ENCODE measurements around the gene EFEMP1. TPM values are rescaled to one million over a fixed set of nuclear protein-coding genes. Genes with fewer than 3 reads are reported as not detected.

EFEMP1 gene
- total and polyA plus RNA-seq, 9 of the 15 experiments (the other 6 are each of a cell fraction or from before 2014, with no cell fraction given), result 0.05 to 6.2 (median 0.22) TPM

DNA sequence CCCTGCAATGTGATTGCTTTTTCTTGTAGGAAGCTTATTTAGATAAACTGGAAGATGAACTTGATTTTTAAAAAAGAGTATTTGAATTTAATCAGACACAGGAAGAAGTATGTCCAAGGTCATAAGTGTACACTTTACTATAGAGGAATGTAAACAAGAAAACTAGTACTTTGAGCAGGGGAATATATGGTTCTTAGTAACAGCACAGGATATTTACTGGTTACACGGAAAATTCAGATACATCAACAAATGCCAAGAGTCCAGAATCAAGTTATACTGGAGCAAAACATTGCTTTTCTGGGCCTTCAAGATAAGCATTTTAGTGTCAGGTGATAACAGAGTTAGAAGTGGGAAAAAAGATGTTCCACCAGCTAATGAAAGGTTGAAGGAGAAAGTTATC, 75.5 kb downstream of the EFEMP1 start:
- Histone ChIP-seq H3K9ac (ENCODE audit: insufficient read depth in 1 of 2, low read depth in 2 of 2, low read length in 2 of 2) (no peak overlapping the region), H3K4me3 (no peak overlapping the region), H3K27me3 (ENCODE audit: control insufficient read depth in 2 of 2, insufficient read depth in 2 of 2, low read length in 2 of 2) (no peaks in the 10 kb centered on the region), H2AFZ (ENCODE audit: low read depth, low read length) (no peak overlapping the region), H3K36me3 (ENCODE audit: control insufficient read depth, insufficient read depth, low read length) (no peaks in the 10 kb centered on the region), H3K9me1 (ENCODE audit: control insufficient read depth, insufficient read depth, low read length) (no peaks in the 10 kb centered on the region), H4K20me1 (replicated peaks; ENCODE audit: control insufficient read depth, insufficient read depth, low read length) (no peaks in the 10 kb centered on the region), H3K4me1 (replicated peaks in 1 of 2; ENCODE audit: control insufficient read depth in 2 of 2, insufficient read depth in 2 of 2, low read length in 2 of 2) (no peaks in the 10 kb centered on the region; a peak in 1 of 5 replicates), H3K9me3 (replicated peaks; ENCODE audit: control insufficient read depth, insufficient read depth, low read depth, low read length) (no peaks in the 10 kb centered on the region), H3K79me2 (ENCODE audit: control insufficient read depth, insufficient read depth, low read length) (no peaks in the 10 kb centered on the region), H3K4me2 (ENCODE audit: insufficient read depth, low read length) (no peak overlapping the region), H3K27ac (ENCODE audit: extremely low read depth, low read depth, low read length) (no peak overlapping the region)
- TF ChIP-seq ZNF57 (CRISPR knock-in tag; IDR thresholded peaks at IDR 0.05) (no peak), DPF2 (IDR thresholded peaks at IDR 0.05) (no peak), TCF3 (CRISPR knock-in tag; IDR thresholded peaks at IDR 0.05) (peak; percentile 34; the same call in 1 of the 2 replicates), ARID1B (IDR thresholded peaks at IDR 0.05) (0 out of 2 replicates have a peak, but pooled peaks have one; percentile 15), ZNF347 (CRISPR knock-in tag; IDR thresholded peaks at IDR 0.05; ENCODE audit: low read depth) (no peak), ZNF77 (CRISPR knock-in tag; IDR thresholded peaks at IDR 0.05) (no peak), CBFA2T3 (IDR thresholded peaks at IDR 0.05) (peak; percentile 29; the same call in 1 of the 2 replicates)
- ATAC-seq (no peak), DNase-seq (ENCODE audit: extremely low read depth in 1 of 4, low spot score in 3 of 4) (no peak), FAIRE-seq (peak; percentile 48)
- POLR2A ChIA-PET, result interaction anchor here (0.8 to 1.5 kb wide), 3 partner anchors 8 to 15 kb away, joined by 3 to 5 read pairs (median 4); no protein-coding TSS in a partner anchor
- BruUV-seq (replicated peaks), result no TSS peak
- CTCF ChIA-PET (ENCODE audit: low intra/inter-chr PET ratio), result no interaction called here
- intact Hi-C loops (cut with micrococcal nuclease), result no loop called here
- in situ Hi-C loops (cut with MboI), result no loop called here
- WGBS (ENCODE audit: insufficient coverage, low coverage, missing lambda C conversion rate), result 0% methylated on average over 1 of the region's 1 CpG

GRCh38 chr2:55846426-55846825, 77.2 kb downstream of the EFEMP1 start:
- no peak overlapping the region for H2AFZ ChIP-seq (ENCODE audit: low read depth, low read length)
- POLR2A ChIA-PET, result no interaction called here
- in situ Hi-C loops (cut with MboI), result no loop called here
- TF ChIP-seq SIRT6 (IDR thresholded peaks at IDR 0.05; ENCODE audit: low read depth, low read length) (no peak), POLR2B (IDR thresholded peaks at IDR 0.05; ENCODE audit: low read depth, partially characterized antibody) (no peak), KLF13 (tag; IDR thresholded peaks at IDR 0.05; ENCODE audit: borderline replicate concordance, low read depth) (no peak), ZNF444 (CRISPR knock-in tag; IDR thresholded peaks at IDR 0.05) (no peak), PATZ1 (CRISPR knock-in tag; IDR thresholded peaks at IDR 0.05; ENCODE audit: borderline replicate concordance) (no peak), HNRNPLL (IDR thresholded peaks at IDR 0.05; ENCODE audit: low read depth, low read length, poor library complexity, severe bottlenecking) (no peak)
- TF ChIP-seq, protein P1, sequence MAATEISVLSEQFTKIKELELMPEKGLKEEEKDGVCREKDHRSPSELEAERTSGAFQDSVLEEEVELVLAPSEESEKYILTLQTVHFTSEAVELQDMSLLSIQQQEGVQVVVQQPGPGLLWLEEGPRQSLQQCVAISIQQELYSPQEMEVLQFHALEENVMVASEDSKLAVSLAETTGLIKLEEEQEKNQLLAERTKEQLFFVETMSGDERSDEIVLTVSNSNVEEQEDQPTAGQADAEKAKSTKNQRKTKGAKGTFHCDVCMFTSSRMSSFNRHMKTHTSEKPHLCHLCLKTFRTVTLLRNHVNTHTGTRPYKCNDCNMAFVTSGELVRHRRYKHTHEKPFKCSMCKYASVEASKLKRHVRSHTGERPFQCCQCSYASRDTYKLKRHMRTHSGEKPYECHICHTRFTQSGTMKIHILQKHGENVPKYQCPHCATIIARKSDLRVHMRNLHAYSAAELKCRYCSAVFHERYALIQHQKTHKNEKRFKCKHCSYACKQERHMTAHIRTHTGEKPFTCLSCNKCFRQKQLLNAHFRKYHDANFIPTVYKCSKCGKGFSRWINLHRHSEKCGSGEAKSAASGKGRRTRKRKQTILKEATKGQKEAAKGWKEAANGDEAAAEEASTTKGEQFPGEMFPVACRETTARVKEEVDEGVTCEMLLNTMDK (IDR thresholded peaks at IDR 0.05; ENCODE audit: borderline replicate concordance, insufficient read depth, low read depth, low read length, poor library complexity, severe bottlenecking), result no peak

More at GRCh38 chr2:55846426-55846825, 77.2 kb downstream of the EFEMP1 start:
- BruUV-seq (replicated peaks), result no TSS peak
- Histone ChIP-seq H3K36me3 (ENCODE audit: control insufficient read depth, insufficient read depth, low read length) (no peaks in the 10 kb centered on the region), H3K9me3 (replicated peaks; ENCODE audit: control insufficient read depth, insufficient read depth, low read depth, low read length) (no peaks in the 10 kb centered on the region), H3K27ac (ENCODE audit: extremely low read depth, low read depth, low read length) (no peak overlapping the region), H4K20me1 (replicated peaks; ENCODE audit: control insufficient read depth, insufficient read depth, low read length) (no peaks in the 10 kb centered on the region), H3K4me3 (no peak overlapping the region), H3K27me3 (ENCODE audit: control insufficient read depth in 2 of 2, insufficient read depth in 2 of 2, low read length in 2 of 2) (no peaks in the 10 kb centered on the region), H3K4me1 (replicated peaks in 1 of 2; ENCODE audit: control insufficient read depth in 2 of 2, insufficient read depth in 2 of 2, low read length in 2 of 2) (peaks cover 0 to 6% of the 10 kb centered on the region in 2 experiments; a peak in 1 of 5 replicates), H3K9me1 (ENCODE audit: control insufficient read depth, insufficient read depth, low read length) (no peaks in the 10 kb centered on the region), H3K4me2 (ENCODE audit: insufficient read depth, low read length) (no peak overlapping the region), H3K79me2 (ENCODE audit: control insufficient read depth, insufficient read depth, low read length) (no peaks in the 10 kb centered on the region), H3K9ac (ENCODE audit: insufficient read depth in 1 of 2, low read depth in 2 of 2, low read length in 2 of 2) (no peak overlapping the region)
- intact Hi-C loops (cut with micrococcal nuclease), result no loop called here
- DNase-seq (ENCODE audit: extremely low read depth in 1 of 4, low spot score in 3 of 4) (no peak), ATAC-seq (no peak), FAIRE-seq (no peak)
- CTCF ChIA-PET (ENCODE audit: low intra/inter-chr PET ratio), result no interaction called here
- WGBS (ENCODE audit: insufficient coverage, low coverage, missing lambda C conversion rate), result 0% methylated on average over 1 of the region's 1 CpG

All from K562 (cell line).